ENCODE data around the gene DMXL1. TPM values are rescaled to one million over a fixed set of nuclear protein-coding genes. Genes with fewer than 3 reads are reported as not detected.

DMXL1 gene
- polyA plus RNA-seq, 2 of the 4 experiments (the other 2 are of a cell fraction), result 8.4 to 28.8 TPM

DNA sequence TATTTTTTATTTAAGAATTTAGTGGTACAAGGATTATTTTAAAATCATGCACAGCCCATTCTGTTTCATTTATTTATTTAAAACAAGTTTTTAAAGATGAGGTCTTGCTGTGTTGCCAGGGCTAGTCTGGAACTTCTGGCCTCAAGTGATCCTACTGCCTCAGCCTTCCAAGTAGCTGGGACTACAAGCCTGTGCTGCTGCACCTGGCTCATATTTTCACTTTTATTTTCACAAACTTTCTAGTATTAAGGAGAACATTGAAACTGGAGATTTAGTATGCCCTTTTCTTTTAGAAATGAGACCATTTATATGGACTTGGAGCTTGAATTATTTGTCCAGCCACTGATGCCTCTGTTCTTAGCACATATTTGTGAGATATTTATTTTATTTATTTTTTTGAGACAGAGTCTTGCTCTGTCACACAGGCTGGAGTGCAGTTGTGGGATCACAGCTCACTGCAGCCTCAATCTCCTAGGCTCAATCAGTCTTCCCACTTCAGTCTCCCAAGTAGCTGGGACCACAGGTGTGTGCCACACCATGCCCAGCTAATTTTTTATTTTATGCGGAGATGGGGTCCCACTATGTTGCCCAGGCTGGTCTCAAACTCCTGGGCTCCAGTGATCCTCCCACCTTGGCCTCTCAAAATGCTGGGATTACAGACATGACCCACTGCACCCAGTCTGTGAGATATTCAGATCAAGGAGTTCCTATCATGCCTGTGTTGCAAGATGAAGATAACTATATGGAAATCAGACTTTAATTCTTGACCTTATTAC, 7.4 kb downstream of the DMXL1 start:
- Histone ChIP-seq H3K9me3 (no peaks in the 10 kb centered on the region), H3K4me3 (no peak overlapping the region), H3K4me1 (no peaks in the 10 kb centered on the region; the same call in 2 of the 3 replicates), H3K27ac (no peak overlapping the region), H3K4me2 (no peak overlapping the region)
- ChIA-PET POLR2A (no interaction called here), CTCF (interaction anchor here (0.6 to 1.3 kb wide), 2 partner anchors 95 to 334 kb away, joined by 3 read pairs; no protein-coding TSS in a partner anchor)
- no peak for TF ChIP-seq MAX (IDR thresholded peaks at IDR 0.05)
- TF ChIP-seq NPAS2 (CRISPR knock-in tag; IDR thresholded peaks at IDR 0.05; ENCODE audit: borderline replicate concordance), result no peak
- TF ChIP-seq CHD4 (IDR thresholded peaks at IDR 0.05; ENCODE audit: borderline replicate concordance), result no peak
- TF ChIP-seq, protein P1, sequence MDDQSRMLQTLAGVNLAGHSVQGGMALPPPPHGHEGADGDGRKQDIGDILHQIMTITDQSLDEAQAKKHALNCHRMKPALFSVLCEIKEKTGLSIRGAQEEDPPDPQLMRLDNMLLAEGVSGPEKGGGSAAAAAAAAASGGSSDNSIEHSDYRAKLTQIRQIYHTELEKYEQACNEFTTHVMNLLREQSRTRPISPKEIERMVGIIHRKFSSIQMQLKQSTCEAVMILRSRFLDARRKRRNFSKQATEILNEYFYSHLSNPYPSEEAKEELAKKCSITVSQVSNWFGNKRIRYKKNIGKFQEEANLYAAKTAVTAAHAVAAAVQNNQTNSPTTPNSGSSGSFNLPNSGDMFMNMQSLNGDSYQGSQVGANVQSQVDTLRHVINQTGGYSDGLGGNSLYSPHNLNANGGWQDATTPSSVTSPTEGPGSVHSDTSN (IDR thresholded peaks at IDR 0.05), result no peak
- TF ChIP-seq BCL3 (IDR thresholded peaks at IDR 0.05), result no peak
- TF ChIP-seq PHF8 (IDR thresholded peaks at IDR 0.05; ENCODE audit: borderline replicate concordance, low read depth), result no peak
- no peak for TF ChIP-seq RCOR1 (IDR thresholded peaks at IDR 0.05; ENCODE audit: low read depth, low read length)
- TF ChIP-seq ATOH8 (CRISPR knock-in tag; IDR thresholded peaks at IDR 0.05; ENCODE audit: low read depth), result no peak
- TF ChIP-seq EP300 (IDR thresholded peaks at IDR 0.05), result no peak
- no peak for TF ChIP-seq RAD21 (conservative IDR thresholded peaks at IDR 0.05 in 1 of 2, IDR thresholded peaks at IDR 0.05 in 1 of 2)
- no peak for TF ChIP-seq RARB (CRISPR knock-in tag; IDR thresholded peaks at IDR 0.05)
- TF ChIP-seq CTCF (IDR thresholded peaks at IDR 0.05), result no peak
- TF ChIP-seq, protein P2, sequence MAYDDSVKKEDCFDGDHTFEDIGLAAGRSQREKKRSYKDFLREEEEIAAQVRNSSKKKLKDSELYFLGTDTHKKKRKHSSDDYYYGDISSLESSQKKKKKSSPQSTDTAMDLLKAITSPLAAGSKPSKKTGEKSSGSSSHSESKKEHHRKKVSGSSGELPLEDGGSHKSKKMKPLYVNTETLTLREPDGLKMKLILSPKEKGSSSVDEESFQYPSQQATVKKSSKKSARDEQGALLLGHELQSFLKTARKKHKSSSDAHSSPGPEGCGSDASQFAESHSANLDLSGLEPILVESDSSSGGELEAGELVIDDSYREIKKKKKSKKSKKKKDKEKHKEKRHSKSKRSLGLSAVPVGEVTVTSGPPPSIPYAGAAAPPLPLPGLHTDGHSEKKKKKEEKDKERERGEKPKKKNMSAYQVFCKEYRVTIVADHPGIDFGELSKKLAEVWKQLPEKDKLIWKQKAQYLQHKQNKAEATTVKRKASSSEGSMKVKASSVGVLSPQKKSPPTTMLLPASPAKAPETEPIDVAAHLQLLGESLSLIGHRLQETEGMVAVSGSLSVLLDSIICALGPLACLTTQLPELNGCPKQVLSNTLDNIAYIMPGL (CRISPR knock-in tag; IDR thresholded peaks at IDR 0.05; ENCODE audit: borderline replicate concordance), result no peak
- no peak for TF ChIP-seq FOSL2 (IDR thresholded peaks at IDR 0.05)
- TF ChIP-seq FOSL2 (CRISPR knock-in tag; IDR thresholded peaks at IDR 0.05), result no peak
- no peak for TF ChIP-seq FOXS1 (CRISPR knock-in tag; IDR thresholded peaks at IDR 0.05)
- no peak for TF ChIP-seq HES2 (IDR thresholded peaks at IDR 0.05)
- TF ChIP-seq CHD2 (IDR thresholded peaks at IDR 0.05; ENCODE audit: low read length, partially characterized antibody), result no peak
- WGBS (ENCODE audit: missing lambda C conversion rate), result 86% methylated on average over 1 of the region's 1 CpG
- no peak for ATAC-seq
- no peak for FAIRE-seq
- no peak for DNase-seq (ENCODE audit: low read depth in 1 of 2, low spot score in 1 of 2)

All from A549 (cell line).